Activated CD4-positive, alpha-beta T cell treated with anti-CD3 and anti-CD28 coated beads for 48 hours (primary cell): ENCODE measurements around the gene ETF1.

Experiments
- DNase-seq: peaks from one replicate; pipeline ENCODE4 v3.0.0-alpha.2; 2020

ETF1 gene

DNA sequence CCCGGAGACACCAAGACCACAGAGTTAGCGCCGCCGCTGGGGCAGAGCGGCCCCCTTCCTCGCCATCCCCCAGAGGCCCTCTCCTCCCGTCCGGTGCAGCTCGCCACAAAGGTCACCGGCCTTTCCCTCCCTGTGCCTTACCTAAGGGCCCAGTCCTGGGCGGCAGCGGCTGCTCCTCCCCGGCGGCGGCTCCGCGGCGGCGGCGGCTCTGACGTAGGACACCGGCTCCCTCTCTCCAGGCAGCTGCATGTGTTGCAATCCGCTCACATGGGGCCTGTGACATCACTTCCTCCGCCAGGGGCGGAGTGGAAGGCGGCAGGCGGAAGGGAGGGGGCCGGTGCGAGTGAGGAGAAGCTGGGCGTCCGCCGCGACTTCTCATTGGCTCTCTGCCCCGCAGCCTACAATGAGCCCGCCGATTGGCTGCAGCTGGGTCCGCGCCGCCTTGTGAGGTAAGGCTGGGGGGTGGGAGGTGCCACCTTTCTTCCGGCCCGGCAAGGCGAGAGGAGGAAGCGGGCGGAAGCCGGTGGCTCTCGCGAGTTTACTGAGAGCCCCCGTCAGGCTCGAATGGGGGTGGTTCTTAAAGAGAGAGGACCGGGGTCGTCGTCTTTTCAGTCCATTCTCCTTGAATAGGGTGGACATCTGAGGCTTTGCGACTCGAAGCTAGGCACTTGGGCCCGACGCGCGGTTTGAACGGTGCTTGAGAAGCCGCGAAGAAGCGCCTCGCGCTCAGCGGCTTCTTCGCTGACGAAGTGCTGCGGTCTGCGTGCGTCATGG lies at the start of gene ETF1:
Gene ETF1, minus strand, starts transcription at position 281 of the 774 bp plus-strand sequence. CDS start 318 bp downstream, outside the sequence.
- peak; percentile 100 for DNase-seq

DNA sequence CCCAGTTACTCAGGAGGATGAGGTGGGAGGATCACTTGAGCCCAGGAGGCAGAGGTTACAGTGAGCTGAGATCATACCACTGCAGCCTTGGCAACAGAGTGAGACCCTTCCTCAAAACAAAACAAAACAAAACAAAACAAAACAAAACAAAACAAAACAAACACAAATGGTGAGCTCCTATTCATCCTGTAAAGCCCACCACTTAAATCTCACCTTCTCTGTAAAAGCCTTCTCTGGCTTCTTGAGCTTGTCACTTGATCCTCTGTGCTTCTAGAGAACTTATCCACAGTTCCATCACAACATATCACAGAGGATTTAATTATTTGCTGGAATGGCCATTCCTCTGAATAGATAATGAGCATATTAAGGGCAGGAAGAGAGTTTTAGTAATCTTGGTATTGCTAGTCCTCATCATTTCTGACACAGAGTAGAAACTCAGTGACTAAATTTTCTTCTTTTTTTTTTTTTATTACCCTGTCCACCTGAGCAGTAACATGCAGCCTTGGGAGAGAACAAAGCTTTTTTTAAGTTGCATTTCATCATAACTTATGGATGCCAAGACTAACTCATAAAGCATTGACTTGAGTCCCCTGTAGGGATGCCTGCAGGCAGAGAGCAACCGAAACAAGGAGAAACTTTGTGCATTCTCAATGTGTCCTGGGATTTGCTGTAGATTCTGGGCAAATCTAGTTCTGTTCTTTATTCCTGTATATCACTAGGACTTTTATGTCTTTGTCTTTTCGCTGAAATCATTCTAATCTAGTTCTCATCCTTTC lies 45.2 kb upstream of the ETF1 start:
- DNase-seq, result no peak

GRCh38 chr5:138585157-138585556 lies 42.1 kb upstream of the ETF1 start:
- DNase-seq, result no peak

DNA sequence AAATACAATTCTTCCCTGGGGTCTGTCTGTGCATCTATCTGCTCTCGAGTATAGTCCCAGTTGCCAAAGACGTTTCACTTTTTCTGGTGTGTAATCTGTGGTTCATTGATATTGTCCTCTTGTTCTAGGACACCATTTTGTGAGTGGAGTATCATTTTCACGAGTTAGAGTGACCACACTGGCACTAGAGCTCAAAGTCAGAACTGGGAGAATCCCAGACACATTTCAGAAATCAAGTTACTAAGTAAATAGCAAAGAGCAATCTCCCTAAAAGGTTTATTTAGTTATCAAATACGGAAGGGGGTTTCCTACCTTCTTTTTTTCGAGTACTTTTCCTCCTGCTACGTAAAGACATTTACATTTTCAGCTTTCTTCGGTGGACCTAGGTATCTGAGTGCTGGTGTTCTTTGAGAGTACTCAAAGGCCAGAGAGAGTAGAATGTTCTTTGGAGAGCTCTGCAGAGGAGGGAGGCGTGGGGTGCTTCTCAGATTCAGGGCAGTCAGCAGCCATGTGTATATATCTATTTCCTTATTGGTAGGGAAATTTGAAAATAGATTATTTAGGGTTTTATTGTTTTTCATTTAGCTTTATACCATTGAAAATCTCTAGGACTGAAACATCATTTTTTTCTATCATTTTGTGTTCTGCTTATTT lies 41.1 kb upstream of the ETF1 start:
- no peak for DNase-seq

- no peak for DNase-seq
These were observed 39.9 kb upstream of the ETF1 start for GRCh38 chr5:138582959-138583358.

DNA sequence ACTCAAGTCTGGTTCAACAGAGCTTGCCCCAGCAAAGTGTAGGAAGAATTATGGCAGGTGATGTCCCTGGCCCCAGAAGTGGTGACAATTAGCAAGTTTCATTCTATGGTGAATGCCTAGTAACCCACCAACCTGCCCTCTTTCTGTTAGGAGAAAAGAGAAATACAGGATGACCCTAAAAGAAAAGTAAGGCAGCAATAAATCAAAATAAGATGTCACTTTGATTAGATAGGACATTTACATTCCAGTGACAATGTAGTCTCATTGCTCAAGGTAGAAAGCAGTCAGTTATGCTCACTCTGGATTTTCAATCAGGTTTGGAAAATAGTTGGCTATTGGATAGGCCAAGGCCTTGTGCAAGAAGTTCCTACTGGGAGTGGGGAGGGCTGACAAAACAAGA lies 37.7 kb upstream of the ETF1 start:
- no peak for DNase-seq

DNA sequence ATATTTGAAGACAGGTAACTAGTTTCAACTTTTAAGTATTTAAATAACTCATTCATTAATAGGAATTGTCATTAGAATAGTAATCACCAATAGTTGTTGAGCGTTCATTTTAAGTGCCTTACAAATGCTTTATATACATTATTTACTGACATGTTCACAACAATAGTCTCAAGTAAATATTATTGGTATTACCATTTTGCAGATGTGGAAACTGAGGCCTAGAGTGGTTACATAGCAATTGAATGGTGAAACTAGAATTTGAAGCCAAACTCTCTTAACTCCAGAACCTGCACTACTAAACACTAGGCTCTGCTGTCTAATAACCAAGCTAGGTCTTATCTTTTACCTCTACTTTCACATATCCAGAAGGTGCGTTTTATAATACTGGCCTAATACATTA lies 37.0 kb upstream of the ETF1 start:
- DNase-seq, result no peak

DNA sequence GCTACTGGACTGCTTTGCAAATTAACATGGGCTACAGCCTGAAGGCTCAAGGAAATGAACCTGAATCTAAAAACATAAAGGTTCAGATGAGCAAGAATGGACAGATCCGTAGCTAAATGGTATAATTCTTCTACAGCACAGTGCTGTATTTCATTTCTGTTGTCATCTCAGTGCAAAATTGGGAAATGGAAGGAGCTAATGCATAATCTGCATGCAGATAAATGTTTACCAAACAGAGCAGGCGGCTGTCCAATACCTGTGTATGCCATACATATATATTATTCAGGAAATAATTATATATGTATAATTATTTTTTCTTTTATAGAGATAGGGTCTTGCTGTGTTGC lies 36.5 kb upstream of the ETF1 start:
- no peak for DNase-seq

DNA sequence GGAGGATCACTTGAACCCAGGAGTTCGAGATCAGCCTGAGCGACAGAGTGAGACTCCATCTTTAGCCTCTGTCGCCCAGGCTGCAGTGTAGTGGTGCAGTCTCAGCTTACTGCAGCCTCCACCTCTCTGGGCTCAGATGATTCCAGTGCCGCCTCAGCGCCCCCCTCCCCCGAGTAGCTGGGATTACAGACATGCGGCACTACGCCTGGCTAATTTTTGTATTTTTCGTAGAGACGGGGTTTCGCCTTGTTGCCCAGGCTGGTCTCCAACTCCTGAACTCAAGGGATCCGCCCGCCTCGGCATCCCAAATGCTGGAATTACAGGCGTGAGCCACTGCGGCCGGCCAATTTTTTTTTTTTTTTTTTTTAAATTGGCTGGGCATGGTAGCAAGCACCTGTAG lies 34.4 kb upstream of the ETF1 start:
- no peak for DNase-seq

GRCh38 chr5:138575194-138576015 lies 32.4 kb upstream of the ETF1 start, which contains the start of gene HSPA9:
TSS of gene HSPA9 (minus strand) at chr5:138575401. CDS start at chr5:138575318, 83 bp downstream.
- peak; percentile 98 for DNase-seq

- DNase-seq, result no peak
These were observed 31.7 kb upstream of the ETF1 start for GRCh38 chr5:138574744-138575193.

GRCh38 chr5:138573949-138574670 lies 31.1 kb upstream of the ETF1 start:
- DNase-seq, result no peak

- DNase-seq, result no peak
These were observed 30.2 kb upstream of the ETF1 start for GRCh38 chr5:138573223-138573622.

DNA sequence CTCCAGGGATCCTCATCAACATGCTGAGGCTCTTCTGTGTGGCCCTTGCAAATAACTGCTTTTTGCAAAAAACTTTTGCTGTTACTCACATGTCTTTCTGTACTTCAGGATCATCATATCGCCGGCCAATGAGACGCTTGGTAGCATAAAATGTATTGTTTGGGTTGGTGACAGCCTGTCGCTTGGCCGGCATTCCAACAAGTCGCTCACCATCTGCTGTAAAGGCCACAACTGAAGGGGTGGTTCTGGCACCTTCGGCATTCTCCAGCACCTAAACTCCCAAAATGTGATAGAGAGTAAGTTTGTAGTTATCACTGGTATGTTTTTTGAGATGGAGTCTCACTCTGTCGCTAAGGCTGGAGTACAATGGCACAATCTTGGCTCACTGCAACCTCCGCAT lies 27.8 kb upstream of the ETF1 start:
- DNase-seq, result no peak

DNA sequence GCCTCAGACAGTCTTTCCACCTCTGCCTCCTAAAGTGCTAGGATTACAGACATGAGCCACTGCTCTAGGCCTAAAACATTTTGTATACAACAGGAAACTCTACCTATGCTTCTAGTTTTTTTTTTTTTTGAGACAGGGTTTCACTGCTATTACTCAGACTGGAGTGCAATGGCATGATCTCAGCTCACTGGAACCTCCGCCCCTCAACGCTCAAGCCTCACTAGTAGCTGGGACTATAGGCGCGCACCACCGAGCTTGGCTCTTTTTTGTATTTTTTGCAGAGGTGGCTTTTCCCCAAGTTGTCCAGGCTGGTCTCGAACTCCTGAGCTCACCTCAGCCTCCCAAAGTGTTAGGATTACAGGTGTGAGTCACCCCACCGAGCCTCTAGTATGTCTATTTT lies 26.7 kb upstream of the ETF1 start:
- peak; percentile 24 for DNase-seq

DNA sequence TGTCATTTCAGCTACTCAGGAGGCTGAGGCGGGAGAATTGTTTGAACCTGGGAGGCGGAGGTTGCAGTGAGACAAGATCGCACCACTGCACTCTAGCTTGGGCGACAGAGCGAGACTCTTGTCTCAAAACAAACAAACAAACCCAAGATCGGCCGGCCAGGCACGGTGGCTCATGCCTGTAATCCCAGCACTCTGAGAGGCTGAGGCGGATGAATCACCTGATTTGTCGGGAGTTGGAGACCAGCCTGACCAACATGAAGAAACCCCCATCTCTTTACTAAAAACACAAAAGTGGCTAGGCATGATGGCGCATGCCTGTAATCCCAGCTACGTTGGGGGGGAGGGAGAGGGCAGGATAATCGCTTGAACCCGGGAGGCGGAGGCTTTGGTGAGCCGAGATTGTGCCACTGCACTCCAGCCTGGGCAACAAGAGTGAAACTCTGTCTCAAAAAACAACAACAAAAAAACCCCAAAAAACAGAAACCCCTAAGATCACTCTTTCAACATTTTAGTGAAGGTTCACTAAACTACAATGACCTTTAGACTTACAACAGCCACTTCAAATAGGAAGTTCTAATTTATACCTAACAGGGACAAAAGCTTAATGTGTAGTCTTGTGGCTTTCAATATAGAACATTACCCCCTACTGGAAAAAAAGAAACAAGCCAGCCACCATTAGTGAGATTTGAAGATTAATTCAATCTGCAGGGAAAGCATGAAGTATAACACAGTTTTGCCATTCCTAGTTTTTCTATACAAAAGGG lies 25.2 kb upstream of the ETF1 start:
- DNase-seq, result no peak

GRCh38 chr5:138566792-138567191 lies 23.8 kb upstream of the ETF1 start:
- no peak for DNase-seq

GRCh38 chr5:138565100-138565821 lies 22.2 kb upstream of the ETF1 start:
- DNase-seq, result no peak

GRCh38 chr5:138564242-138564641 lies 21.2 kb upstream of the ETF1 start:
- DNase-seq, result no peak

DNA sequence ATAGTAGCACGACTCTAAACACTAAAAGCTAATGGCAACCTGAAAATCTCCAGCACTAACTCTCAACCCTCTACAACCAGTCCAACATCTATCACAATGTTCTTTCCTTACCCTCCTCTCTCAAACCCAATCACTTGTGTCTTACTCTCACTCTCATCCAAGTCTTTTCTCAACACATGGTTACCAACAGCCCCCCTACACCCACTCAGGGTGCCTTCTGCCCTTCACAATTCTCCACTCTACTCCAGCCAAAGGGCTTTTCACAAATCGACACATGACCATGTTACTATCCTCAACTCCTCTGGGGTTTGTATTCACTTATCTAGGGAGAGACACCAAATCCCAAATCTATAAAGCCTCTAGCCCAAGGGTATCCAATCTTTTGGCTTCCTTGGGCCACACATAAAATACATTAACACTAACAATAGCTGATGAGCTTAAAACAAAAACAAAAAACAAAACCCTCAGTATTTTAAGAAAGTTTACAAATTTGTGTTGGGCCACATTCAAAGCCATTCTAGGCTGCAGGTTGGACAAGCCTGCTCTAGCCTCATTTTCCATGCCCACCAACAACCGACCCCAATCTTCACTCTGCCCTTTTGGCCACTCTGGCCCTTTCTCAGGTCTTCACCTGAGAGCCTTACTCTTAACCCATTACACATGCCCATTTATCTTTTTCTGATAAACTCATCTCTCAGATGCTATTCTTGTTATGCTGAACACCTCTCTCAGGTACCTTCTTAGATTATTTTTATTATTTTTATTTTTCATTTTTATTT lies 20.5 kb upstream of the ETF1 start:
- no peak for DNase-seq
